ENCODE data around the gene PRKCB. TPM values are rescaled to one million over a fixed set of nuclear protein-coding genes. Genes with fewer than 3 reads are reported as not detected.

The PRKCB gene
- total RNA-seq, 1 donor from 2014 or later, result 28.7 TPM

- peaks cover 11% of the 10 kb centered on the region for H3K27me3 Mint-ChIP-seq (ENCODE audit: unreplicated experiment)
- no peak for DNase-seq (ENCODE audit: low spot score)
- H3K4me1 Mint-ChIP-seq (ENCODE audit: unreplicated experiment), result peaks cover 22% of the 10 kb centered on the region
- TF ChIP-seq CTCF (IDR thresholded peaks at IDR 0.05; ENCODE audit: unreplicated experiment), result no peak
- no peak overlapping the region for H3K4me3 Mint-ChIP-seq (ENCODE audit: unreplicated experiment)
- H3K27ac Mint-ChIP-seq (ENCODE audit: unreplicated experiment), result no peak overlapping the region
- H3K36me3 Mint-ChIP-seq (ENCODE audit: low read depth, unreplicated experiment), result peaks cover 7% of the 10 kb centered on the region
- H3K9me3 Mint-ChIP-seq (ENCODE audit: unreplicated experiment), result no peaks in the 10 kb centered on the region
These were observed 2.8 kb downstream of the PRKCB start for GRCh38 chr16:23838485-23839142.

- H3K36me3 Mint-ChIP-seq (ENCODE audit: low read depth, unreplicated experiment), result peaks cover 2% of the 10 kb centered on the region
- no peak for DNase-seq (ENCODE audit: low spot score)
- no peak overlapping the region for H3K27ac Mint-ChIP-seq (ENCODE audit: unreplicated experiment)
- TF ChIP-seq CTCF (IDR thresholded peaks at IDR 0.05; ENCODE audit: unreplicated experiment), result no peak
- no peak overlapping the region for H3K4me3 Mint-ChIP-seq (ENCODE audit: unreplicated experiment)
- no peaks in the 10 kb centered on the region for H3K9me3 Mint-ChIP-seq (ENCODE audit: unreplicated experiment)
- peaks cover 5% of the 10 kb centered on the region for H3K4me1 Mint-ChIP-seq (ENCODE audit: unreplicated experiment)
- H3K27me3 Mint-ChIP-seq (ENCODE audit: unreplicated experiment), result peaks cover 7% of the 10 kb centered on the region
These were observed 4.5 kb downstream of the PRKCB start for GRCh38 chr16:23840310-23840709.

- Mint-ChIP-seq H3K27ac (ENCODE audit: unreplicated experiment) (no peak overlapping the region), H3K9me3 (ENCODE audit: unreplicated experiment) (no peaks in the 10 kb centered on the region), H3K36me3 (ENCODE audit: low read depth, unreplicated experiment) (no peaks in the 10 kb centered on the region), H3K4me3 (ENCODE audit: unreplicated experiment) (no peak overlapping the region), H3K4me1 (ENCODE audit: unreplicated experiment) (peaks cover 4% of the 10 kb centered on the region), H3K27me3 (ENCODE audit: unreplicated experiment) (peaks cover 2% of the 10 kb centered on the region)
- DNase-seq (ENCODE audit: low spot score), result no peak
- TF ChIP-seq CTCF (IDR thresholded peaks at IDR 0.05; ENCODE audit: unreplicated experiment), result no peak
These were observed 6.4 kb downstream of the PRKCB start for GRCh38 chr16:23842137-23842600.

- Mint-ChIP-seq H3K36me3 (ENCODE audit: low read depth, unreplicated experiment) (no peaks in the 10 kb centered on the region), H3K27me3 (ENCODE audit: unreplicated experiment) (no peaks in the 10 kb centered on the region), H3K4me3 (ENCODE audit: unreplicated experiment) (no peak overlapping the region), H3K4me1 (ENCODE audit: unreplicated experiment) (peaks cover 4% of the 10 kb centered on the region), H3K27ac (ENCODE audit: unreplicated experiment) (no peak overlapping the region), H3K9me3 (ENCODE audit: unreplicated experiment) (no peaks in the 10 kb centered on the region)
- no peak for TF ChIP-seq CTCF (IDR thresholded peaks at IDR 0.05; ENCODE audit: unreplicated experiment)
- DNase-seq (ENCODE audit: low spot score), result no peak
These were observed 7.4 kb downstream of the PRKCB start for GRCh38 chr16:23843143-23843542.

GRCh38 chr16:23847251-23847650 is 11.5 kb downstream of the PRKCB start:
- H3K36me3 Mint-ChIP-seq (ENCODE audit: low read depth, unreplicated experiment), result no peaks in the 10 kb centered on the region
- TF ChIP-seq CTCF (IDR thresholded peaks at IDR 0.05; ENCODE audit: unreplicated experiment), result no peak
- DNase-seq (ENCODE audit: low spot score), result no peak
- H3K27me3 Mint-ChIP-seq (ENCODE audit: unreplicated experiment), result no peaks in the 10 kb centered on the region
- peaks cover 4% of the 10 kb centered on the region for H3K4me1 Mint-ChIP-seq (ENCODE audit: unreplicated experiment)
- no peak overlapping the region for H3K27ac Mint-ChIP-seq (ENCODE audit: unreplicated experiment)
- no peaks in the 10 kb centered on the region for H3K9me3 Mint-ChIP-seq (ENCODE audit: unreplicated experiment)
- no peak overlapping the region for H3K4me3 Mint-ChIP-seq (ENCODE audit: unreplicated experiment)
